HEK293T (cell line): ENCODE measurements around the gene ARID1B.

Source experiments
- FOXK2 ChIP-seq: fragments of 450-650 bp; IDR thresholded peaks from 2 replicates; pipeline ENCODE4 v1.6.1; 2016; ENCODE audit warnings: mild to moderate bottlenecking
- SP1 ChIP-seq: fragments of 450-650 bp; IDR thresholded peaks from 2 replicates; pipeline ENCODE4 v1.6.1; 2017
- TARDBP ChIP-seq: fragments of 450-650 bp; IDR thresholded peaks from 2 replicates; pipeline ENCODE4 v1.6.1; 2016

GRCh38 chr6:157221049-157221816 lies 444.1 kb downstream of the ARID1B start:
- TF ChIP-seq TARDBP (no peak), FOXK2 (no peak), SP1 (no peak)
